Neural cell (in vitro differentiated cells): ENCODE results near the gene RANBP1. TPM values are rescaled to one million over a fixed set of nuclear protein-coding genes. Genes with fewer than 3 reads are reported as not detected.

ENCODE experiments used
- H2AFZ ChIP-seq: fragments of 200-600, 300-800 bp; sonication (generic), shearing (Covaris generic); 2 replicates; pipeline ENCODE4 v1.6.0; 2014; ENCODE audit warnings: low read depth, mild to moderate bottlenecking, antibody characterized with exemption, low read length, moderate library complexity
- H3F3A ChIP-seq: fragments of 200-600 bp; shearing (Covaris generic); 2 replicates; pipeline ENCODE4 v1.6.1; 2016; ENCODE audit warnings: mild to moderate bottlenecking, moderate library complexity, mixed read lengths, antibody characterized with exemption, low read length; ENCODE audit not compliant: insufficient read depth, poor library complexity, severe bottlenecking
- H3K27ac ChIP-seq: fragments of 200-600, 300-800 bp; sonication (generic), shearing (Covaris generic); 2 replicates; pipeline ENCODE4 v1.5.1; 2014; ENCODE audit warnings: mild to moderate bottlenecking, low read length, moderate library complexity
- H3K27me3 ChIP-seq: fragments of 300-800, 200-600 bp; sonication (generic), shearing (Covaris generic); 2 replicates; pipeline ENCODE4 v1.6.0; 2014; ENCODE audit warnings: mild to moderate bottlenecking, low read depth, low read length, moderate library complexity; ENCODE audit not compliant: insufficient read depth
- H3K36me3 ChIP-seq: fragments of 300-800, 200-600 bp; sonication (generic), shearing (Covaris generic); 2 replicates; pipeline ENCODE4 v1.5.1; 2014; ENCODE audit warnings: mild to moderate bottlenecking, antibody characterized with exemption, low read length, moderate library complexity; ENCODE audit not compliant: insufficient read depth
- H3K4me2 ChIP-seq: fragments of 300-800, 200-600 bp; sonication (generic), shearing (Covaris generic); 2 replicates; pipeline ENCODE4 v1.6.0; 2014; ENCODE audit warnings: mild to moderate bottlenecking, low read length
- H3K4me3 ChIP-seq: fragments of 300-800, 200-600 bp; sonication (generic), shearing (Covaris generic); 2 replicates; pipeline ENCODE4 v1.5.1; 2014; ENCODE audit warnings: mild to moderate bottlenecking, low read length, moderate library complexity
- H3K79me2 ChIP-seq: fragments of 200-600 bp; shearing (Covaris generic); replicated peaks from 2 replicates; pipeline ENCODE4 v1.6.0; 2014; ENCODE audit warnings: mild to moderate bottlenecking, low read length, moderate library complexity; ENCODE audit not compliant: insufficient read depth
- H3K9ac ChIP-seq: fragments of 300-800, 200-600 bp; sonication (generic), shearing (Covaris generic); 2 replicates; pipeline ENCODE4 v1.6.1; 2016; ENCODE audit warnings: mild to moderate bottlenecking, low read length, mixed read lengths
- H3K9me2 ChIP-seq: fragments of 200-600 bp; shearing (Covaris generic); 2 replicates; pipeline ENCODE4 v1.6.1; 2016; ENCODE audit warnings: mild to moderate bottlenecking, low read length, mixed read lengths; ENCODE audit not compliant: insufficient read depth
- H3K9me3 ChIP-seq: fragments of 200-600, 300-800 bp; sonication (generic), shearing (Covaris generic); 2 replicates; pipeline ENCODE4 v1.6.1; 2016; ENCODE audit warnings: mild to moderate bottlenecking, mixed run types, low read length, moderate library complexity, mixed read lengths
- H4K20me1 ChIP-seq: fragments of 200-600 bp; shearing (Covaris generic); 2 replicates; pipeline ENCODE4 v1.6.1; 2016; ENCODE audit warnings: mild to moderate bottlenecking, mixed run types; ENCODE audit not compliant: insufficient read depth
- EP300 ChIP-seq: fragments of 450-650 bp; conservative IDR thresholded peaks from 2 replicates; pipeline ENCODE4 v1.6.1; 2014; ENCODE audit warnings: antibody characterized with exemption, mild to moderate bottlenecking, moderate library complexity; ENCODE audit not compliant: poor library complexity, severe bottlenecking
- EZH2 ChIP-seq: fragments of 200-600, 300-800 bp; shearing (Covaris generic), sonication (generic); IDR thresholded peaks from 2 replicates; pipeline ENCODE4 v1.6.1; 2014; ENCODE audit warnings: antibody characterized with exemption, low read length, borderline replicate concordance, mild to moderate bottlenecking; ENCODE audit not compliant: insufficient read depth, poor library complexity, severe bottlenecking
- MXI1 ChIP-seq: fragments of 450-650 bp; conservative IDR thresholded peaks from 2 replicates; pipeline ENCODE4 v1.6.1; 2014; ENCODE audit warnings: antibody characterized with exemption, mild to moderate bottlenecking; ENCODE audit not compliant: poor library complexity, severe bottlenecking
- POLR2AphosphoS5 ChIP-seq: IDR thresholded peaks from 2 replicates; pipeline ENCODE4 v1.6.1; 2012
- RAD21 ChIP-seq: fragments of 450-650 bp; conservative IDR thresholded peaks from 2 replicates; pipeline ENCODE4 v1.6.1; 2014; ENCODE audit warnings: antibody characterized with exemption, mild to moderate bottlenecking, moderate library complexity
- SMC3 ChIP-seq: fragments of 450-650 bp; conservative IDR thresholded peaks from 2 replicates; pipeline ENCODE4 v1.6.1; 2014; ENCODE audit warnings: antibody characterized with exemption, mild to moderate bottlenecking, moderate library complexity; ENCODE audit not compliant: poor library complexity
- TAF1 ChIP-seq: IDR thresholded peaks from 2 replicates; pipeline ENCODE4 v1.6.1; 2012; ENCODE audit warnings: low read depth
- polyA plus RNA-seq: library from polyadenylated mRNA; depleted of rRNA; stranded (reverse); fragments of >200 nt; gene quantifications from 2 replicates; pipeline ENCODE4 v1.2.3, GENCODE V29; 2014
- TF ChIP-seq, protein P1 (sequence below): fragments of 450-650 bp; IDR thresholded peaks from 2 replicates; pipeline ENCODE4 v1.5.1; 2014; ENCODE audit warnings: antibody characterized with exemption, mild to moderate bottlenecking, moderate library complexity; ENCODE audit not compliant: poor library complexity, severe bottlenecking
- TF ChIP-seq, protein P2 (sequence below): IDR thresholded peaks from 2 replicates; pipeline ENCODE4 v1.6.1; 2012; ENCODE audit warnings: borderline replicate concordance

Gene RANBP1
- polyA plus RNA-seq, 1 donor from 2014 or later = 360 TPM

DNA sequence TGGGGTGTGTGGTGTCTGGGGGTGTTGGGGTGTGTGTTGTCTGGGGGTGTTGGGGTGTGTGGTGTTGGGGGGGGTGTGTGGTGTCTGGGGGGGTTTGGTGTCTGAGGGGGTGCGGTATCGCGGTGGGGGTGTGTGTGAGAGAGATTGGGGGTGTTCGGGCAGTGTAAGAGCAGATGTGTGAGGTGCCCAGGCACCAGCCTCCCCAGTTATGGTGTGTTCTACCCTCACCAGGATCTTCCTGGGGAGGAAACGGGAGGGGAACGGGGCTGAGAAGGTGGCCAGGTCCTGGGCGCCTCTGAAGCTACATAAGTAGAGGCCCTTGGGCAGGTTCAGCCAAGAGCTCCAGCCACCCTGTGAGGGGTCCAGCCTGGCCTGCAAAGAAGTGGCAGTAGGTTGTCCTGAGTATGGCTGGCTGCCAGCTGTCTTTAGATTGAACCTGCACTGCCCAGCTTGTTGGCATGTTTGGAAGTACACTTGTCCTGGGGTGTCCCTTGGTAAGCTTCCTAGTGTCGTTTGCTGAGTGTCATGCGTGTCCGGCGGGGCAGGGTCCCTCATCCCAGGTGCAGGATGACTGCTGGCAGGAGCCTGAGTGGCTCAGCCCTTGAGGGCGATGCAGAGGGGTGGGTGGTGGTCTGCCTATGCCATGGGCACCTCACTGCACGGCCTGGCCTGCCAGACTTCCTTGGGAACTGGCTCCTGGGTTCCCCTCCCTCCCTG lies 7.6 kb downstream of the RANBP1 start:
- H3K79me2 ChIP-seq = peaks cover 17% of the 10 kb centered on the region
- H3K4me2 ChIP-seq = no peak overlapping the region
- H3K9me2 ChIP-seq = no peaks in the 10 kb centered on the region
- H3K4me3 ChIP-seq = no peak overlapping the region
- no peak overlapping the region for H3K27ac ChIP-seq
- H3F3A ChIP-seq = no peaks in the 10 kb centered on the region
- no peaks in the 10 kb centered on the region for H3K36me3 ChIP-seq
- no peaks in the 10 kb centered on the region for H3K9me3 ChIP-seq
- TF ChIP-seq EP300 = no peak
- TF ChIP-seq, protein P1, sequence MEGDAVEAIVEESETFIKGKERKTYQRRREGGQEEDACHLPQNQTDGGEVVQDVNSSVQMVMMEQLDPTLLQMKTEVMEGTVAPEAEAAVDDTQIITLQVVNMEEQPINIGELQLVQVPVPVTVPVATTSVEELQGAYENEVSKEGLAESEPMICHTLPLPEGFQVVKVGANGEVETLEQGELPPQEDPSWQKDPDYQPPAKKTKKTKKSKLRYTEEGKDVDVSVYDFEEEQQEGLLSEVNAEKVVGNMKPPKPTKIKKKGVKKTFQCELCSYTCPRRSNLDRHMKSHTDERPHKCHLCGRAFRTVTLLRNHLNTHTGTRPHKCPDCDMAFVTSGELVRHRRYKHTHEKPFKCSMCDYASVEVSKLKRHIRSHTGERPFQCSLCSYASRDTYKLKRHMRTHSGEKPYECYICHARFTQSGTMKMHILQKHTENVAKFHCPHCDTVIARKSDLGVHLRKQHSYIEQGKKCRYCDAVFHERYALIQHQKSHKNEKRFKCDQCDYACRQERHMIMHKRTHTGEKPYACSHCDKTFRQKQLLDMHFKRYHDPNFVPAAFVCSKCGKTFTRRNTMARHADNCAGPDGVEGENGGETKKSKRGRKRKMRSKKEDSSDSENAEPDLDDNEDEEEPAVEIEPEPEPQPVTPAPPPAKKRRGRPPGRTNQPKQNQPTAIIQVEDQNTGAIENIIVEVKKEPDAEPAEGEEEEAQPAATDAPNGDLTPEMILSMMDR = no peak
- TF ChIP-seq MXI1 = no peak
- no peak for TF ChIP-seq TAF1
- TF ChIP-seq, protein P2, sequence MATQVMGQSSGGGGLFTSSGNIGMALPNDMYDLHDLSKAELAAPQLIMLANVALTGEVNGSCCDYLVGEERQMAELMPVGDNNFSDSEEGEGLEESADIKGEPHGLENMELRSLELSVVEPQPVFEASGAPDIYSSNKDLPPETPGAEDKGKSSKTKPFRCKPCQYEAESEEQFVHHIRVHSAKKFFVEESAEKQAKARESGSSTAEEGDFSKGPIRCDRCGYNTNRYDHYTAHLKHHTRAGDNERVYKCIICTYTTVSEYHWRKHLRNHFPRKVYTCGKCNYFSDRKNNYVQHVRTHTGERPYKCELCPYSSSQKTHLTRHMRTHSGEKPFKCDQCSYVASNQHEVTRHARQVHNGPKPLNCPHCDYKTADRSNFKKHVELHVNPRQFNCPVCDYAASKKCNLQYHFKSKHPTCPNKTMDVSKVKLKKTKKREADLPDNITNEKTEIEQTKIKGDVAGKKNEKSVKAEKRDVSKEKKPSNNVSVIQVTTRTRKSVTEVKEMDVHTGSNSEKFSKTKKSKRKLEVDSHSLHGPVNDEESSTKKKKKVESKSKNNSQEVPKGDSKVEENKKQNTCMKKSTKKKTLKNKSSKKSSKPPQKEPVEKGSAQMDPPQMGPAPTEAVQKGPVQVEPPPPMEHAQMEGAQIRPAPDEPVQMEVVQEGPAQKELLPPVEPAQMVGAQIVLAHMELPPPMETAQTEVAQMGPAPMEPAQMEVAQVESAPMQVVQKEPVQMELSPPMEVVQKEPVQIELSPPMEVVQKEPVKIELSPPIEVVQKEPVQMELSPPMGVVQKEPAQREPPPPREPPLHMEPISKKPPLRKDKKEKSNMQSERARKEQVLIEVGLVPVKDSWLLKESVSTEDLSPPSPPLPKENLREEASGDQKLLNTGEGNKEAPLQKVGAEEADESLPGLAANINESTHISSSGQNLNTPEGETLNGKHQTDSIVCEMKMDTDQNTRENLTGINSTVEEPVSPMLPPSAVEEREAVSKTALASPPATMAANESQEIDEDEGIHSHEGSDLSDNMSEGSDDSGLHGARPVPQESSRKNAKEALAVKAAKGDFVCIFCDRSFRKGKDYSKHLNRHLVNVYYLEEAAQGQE = no peak
- TF ChIP-seq SMC3 = no peak
- no peak for TF ChIP-seq RAD21
- no peak for TF ChIP-seq EZH2
- TF ChIP-seq POLR2AphosphoS5 = no peak
- no peaks in the 10 kb centered on the region for H4K20me1 ChIP-seq
- no peaks in the 10 kb centered on the region for H3K27me3 ChIP-seq
- H3K9ac ChIP-seq = no peak overlapping the region
- no peak overlapping the region for H2AFZ ChIP-seq

DNA sequence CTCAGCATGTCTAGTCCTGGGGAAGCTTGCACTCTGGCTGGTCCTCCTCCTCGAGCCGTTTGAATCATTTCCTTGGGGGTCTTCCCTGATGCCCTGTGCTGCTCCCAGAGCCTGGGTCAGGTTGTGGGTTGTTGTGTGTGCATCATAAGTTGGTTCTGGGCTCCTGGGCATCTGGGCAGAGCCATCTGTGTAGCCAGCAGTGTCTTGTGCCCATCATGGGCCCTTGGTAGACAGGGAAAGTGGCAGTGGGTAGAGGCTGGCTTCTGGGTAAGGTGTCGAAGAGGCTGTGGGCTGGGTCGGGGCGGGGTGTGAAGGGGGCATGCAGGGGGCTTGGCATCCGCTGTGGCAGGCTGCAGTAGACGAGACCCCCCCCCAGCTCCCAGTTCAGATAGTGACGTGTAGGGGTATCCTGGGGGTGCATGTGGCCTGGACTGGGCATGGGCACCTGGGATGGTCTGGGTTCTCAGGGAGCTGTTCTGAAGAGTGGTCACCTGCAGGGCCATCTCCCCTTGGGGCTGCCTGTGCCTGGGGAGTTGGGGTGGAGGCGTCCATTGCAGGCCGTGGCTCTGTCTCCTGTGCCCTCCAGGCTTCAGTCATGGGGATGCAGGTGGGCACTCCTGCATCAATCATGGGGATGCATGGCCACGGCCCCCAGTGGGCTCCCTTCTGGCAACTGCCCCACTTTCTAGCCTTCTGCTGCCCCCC lies 8.3 kb downstream of the RANBP1 start:
- Histone ChIP-seq H3K36me3 (no peaks in the 10 kb centered on the region), H3K4me3 (no peak overlapping the region)
- TF ChIP-seq EZH2 = no peak

More for the DNA sequence above, 8.3 kb downstream of the RANBP1 start:
- Histone ChIP-seq H3K27me3 (no peaks in the 10 kb centered on the region), H3K9me3 (no peaks in the 10 kb centered on the region), H3K9me2 (no peaks in the 10 kb centered on the region), H3K27ac (no peak overlapping the region), H3K9ac (no peak overlapping the region), H3K79me2 (peaks cover 10% of the 10 kb centered on the region), H3F3A (no peaks in the 10 kb centered on the region), H2AFZ (no peak overlapping the region), H3K4me2 (no peak overlapping the region), H4K20me1 (no peaks in the 10 kb centered on the region)
